Prostate gland (tissue), 2 donors: ENCODE results near the gene PLA2G4A.

Source experiments
- CTCF ChIP-seq, 4 experiments: fragments of 200-600 bp in 2 of 4; fragments of 450-650 bp in 2 of 4; sonication (generic) in 2 of 4; IDR thresholded peaks; 1 replicate in 3 of 4; 2 replicates in 1 of 4; pipeline ENCODE4 v1.5.1; 2016 to 2019; ENCODE audit warnings: antibody characterized with exemption in 4 of 4, mild to moderate bottlenecking in 2 of 4, moderate library complexity in 2 of 4
- POLR2A ChIP-seq: fragments of 450-650 bp; IDR thresholded peaks from one replicate; pipeline ENCODE4 v1.6.1; 2016; ENCODE audit warnings: antibody characterized with exemption, mild to moderate bottlenecking

- TF ChIP-seq CTCF (IDR thresholded peaks at IDR 0.05) = no peak
- TF ChIP-seq POLR2A = no peak
Measured at GRCh38 chr1:187006896-187007295, 178.1 kb downstream of the PLA2G4A start.
